Kidney glomerular epithelial cell (primary cell): ENCODE measurements around the gene SLC11A2.

Source experiments
- DNase-seq: peaks from one replicate; lab custom pipeline; 2025; lab: John Stamatoyannopoulos, UW

SLC11A2 gene

DNA sequence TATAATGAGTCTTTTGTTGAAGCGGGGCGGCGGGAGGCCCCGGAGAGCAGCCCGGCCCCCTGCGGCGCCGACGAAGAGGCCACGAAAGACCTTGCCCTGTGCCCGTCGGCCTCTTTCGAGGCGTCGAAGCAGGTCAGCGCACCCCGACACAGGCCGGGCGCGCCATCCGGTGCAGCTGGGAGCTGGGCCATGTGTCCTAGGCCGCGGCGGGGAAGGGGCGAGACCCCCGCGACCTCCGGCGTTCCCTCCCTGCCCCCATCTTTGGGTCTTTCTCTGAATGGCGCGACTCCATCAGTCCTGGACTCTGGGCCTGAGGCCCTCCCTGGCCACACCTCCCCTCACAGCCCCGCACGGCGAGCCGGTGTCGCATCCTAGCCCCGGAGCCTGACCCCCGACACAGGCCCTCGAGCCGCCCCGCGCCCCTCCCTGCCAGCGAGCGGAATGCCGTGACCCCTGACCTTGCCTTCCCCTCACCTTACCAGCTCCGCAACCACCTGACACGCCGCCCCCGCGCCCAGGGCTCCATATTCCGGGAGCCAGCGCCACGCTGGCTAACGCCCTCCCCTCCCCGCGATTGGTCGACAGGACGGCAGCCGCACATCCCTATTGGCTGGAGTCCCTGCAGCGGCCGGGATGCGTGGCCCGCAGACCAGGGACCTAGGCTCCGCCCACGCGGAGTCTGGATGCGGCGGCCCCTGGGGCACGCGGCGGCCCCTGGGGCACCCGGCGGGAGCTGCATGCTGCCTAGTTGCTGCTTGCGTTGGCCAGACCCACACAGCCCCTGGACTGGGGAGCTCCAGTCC lies at the start of gene SLC11A2:
Gene SLC11A2, minus strand, starts transcription at position 549 of the 803 bp plus-strand sequence. CDS start 15,656 bp downstream, outside the sequence.
- peak; percentile 92 for DNase-seq

DNA sequence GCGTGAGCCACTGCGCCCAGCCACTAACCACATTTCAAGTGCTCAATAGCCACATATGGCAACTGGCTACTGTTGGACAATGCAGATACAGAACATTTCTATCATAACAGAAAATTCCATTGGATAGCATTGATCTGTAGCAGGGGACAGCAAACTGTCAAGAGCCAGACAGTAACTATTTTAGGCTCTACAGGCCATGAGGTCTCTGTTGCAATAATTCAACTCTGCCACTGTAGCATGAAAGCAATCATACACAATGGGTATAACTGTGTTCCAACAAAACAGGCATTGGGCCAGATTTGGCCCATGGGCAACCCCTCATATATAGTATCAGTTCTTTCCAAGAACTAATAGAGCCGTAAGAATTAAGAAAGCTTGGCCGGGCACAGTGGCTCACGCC lies 49.2 kb upstream of the SLC11A2 start:
- no peak for DNase-seq

DNA sequence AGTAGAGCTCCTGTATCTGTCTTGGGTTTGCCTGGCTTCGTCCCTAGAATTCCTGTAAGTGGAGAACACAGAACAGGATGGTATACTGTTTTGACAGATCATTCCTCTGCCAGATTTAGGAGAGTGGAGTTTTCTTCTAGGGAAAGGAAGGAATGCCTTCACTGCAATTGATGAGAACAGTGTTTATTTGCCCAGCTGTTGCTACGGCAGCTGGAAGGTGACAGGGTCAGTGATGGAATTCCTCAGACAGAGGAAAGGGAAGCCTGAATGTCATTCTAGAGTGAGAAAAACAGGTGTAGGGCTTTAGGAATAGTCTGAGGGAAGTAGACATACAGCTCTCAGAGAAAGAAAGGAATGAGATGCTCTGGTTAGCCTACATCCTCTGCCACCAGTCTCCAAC lies 45.5 kb upstream of the SLC11A2 start:
- no peak for DNase-seq

DNA sequence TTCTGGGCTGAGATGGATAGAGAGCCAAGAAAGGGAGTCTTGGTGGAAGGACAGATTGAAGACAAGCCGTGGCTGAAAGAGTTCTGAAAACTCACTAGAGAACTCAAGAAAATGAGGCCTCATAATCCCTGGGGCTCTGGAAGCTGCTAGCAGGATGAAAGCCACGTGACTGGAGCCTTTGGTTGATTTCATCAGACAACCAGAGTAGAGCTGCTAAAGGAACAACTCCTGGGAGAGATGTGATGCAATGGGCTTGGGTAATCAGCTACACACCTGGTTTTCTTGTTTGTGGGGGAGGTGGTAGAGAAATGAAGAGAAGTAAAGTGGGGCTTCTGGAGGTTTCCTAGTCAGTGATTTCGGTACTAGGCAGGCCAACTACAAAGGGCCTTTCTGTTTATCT lies 43.8 kb upstream of the SLC11A2 start:
- DNase-seq = no peak

DNA sequence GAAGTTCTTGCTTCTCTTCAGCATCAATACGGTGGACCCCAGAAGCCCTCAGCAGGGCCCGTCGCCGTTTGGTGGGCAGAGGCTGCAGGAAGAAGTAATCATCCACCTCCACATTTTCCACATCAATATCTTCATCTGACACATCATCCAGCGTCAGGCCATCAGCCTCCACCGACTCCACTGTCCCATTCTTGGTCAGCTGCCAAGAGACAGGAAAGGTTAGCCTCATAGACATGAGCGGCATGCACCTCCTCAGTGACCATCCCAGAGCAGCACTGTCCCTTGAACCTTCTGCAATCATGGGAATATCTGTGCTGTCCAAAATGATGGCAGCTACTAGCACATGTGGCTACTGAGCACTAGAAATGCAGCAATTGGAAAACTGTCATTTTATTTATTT lies 41.6 kb upstream of the SLC11A2 start:
- DNase-seq = no peak

DNA sequence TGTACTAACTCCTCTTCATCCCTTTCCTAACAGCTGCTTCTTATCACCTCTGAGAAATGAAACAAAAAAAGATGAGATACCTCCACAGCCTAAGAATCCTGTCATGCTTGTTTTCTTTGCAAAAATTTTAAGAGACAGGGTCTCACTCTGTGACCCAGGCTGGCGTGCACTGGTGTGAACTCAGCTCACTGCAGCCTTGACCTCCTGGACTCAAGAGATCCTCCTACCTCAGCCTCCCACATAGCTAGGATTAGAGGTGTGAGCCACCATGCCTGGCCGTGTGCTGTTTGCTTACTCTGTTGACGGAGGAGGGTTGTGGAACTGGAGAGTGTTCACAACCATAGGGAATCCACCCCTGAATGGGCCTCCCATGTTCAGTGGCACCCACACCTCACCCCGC lies 41.0 kb upstream of the SLC11A2 start:
- DNase-seq = no peak

DNA sequence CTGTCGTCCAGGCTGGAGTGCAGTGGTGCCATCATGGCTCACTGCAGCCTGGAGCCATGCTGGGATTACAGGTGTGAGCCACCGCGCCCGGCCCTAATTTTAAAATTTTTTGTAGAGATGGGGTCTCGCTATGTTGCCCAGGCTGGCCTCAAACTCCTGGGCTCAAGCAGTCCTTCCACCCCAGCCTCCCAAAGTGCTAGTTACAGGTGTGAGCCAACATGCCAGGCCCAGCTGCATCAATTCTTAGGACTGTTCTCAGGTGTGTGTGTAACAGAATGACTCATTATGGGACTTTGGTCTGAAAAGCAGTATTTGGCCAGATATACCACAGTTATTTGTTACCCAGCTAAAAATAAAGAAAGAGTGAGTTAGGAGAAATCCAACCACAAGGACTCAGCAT lies 39.3 kb upstream of the SLC11A2 start:
- no peak for DNase-seq

DNA sequence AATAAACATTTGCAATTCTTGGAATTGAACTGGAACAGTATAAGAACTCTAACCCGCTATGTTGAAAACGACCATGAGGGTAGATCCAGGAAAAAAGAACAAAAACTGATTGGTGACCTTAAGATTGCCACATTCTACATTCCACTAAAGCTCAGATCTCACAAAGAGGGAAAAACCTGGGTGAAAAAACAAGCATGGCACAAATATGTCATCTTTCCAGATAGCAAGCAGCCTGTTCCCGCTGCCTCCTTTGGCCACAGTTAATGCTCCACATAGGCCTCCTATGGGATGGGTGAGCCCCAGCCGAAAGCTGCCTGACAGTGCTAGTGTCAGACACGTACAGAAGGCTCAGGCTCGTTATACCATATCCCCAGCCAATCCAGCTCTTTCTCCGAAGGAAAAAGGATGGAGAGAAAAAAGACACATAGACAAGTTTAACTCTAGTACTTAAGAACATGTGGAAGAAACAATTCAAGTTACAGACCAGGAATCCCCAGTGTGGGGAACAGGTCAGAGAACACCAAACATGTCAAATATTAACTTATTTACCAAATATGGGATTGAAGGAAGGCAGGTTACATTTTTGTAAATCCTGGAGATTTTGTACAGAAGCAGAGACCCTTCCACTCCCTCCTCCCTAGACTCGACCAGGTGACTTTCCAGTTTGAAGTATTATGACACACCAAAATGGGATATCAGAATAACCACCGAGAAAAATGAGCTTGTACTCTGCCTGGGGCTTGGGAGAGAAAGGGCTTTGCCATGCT lies 36.6 kb upstream of the SLC11A2 start:
- no peak for DNase-seq

DNA sequence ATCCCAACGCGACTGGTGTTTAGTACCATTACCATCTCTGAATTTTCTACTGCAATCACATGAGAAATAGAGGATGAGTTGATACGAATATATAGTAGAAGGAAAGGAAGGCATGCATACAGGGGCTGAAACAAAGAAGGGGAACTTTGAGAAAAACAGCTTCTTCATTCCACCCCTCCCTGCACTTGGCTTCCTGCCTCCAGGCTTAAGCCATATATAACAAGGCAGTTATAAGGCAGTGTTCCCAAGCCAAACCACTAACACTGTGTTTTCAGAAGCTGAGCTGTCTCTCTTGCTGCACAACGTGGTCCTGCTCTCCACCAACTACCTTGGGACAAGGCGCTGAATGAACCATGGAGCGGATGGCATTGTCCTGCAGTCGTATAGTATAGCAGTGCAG lies 32.9 kb upstream of the SLC11A2 start:
- DNase-seq = no peak

DNA sequence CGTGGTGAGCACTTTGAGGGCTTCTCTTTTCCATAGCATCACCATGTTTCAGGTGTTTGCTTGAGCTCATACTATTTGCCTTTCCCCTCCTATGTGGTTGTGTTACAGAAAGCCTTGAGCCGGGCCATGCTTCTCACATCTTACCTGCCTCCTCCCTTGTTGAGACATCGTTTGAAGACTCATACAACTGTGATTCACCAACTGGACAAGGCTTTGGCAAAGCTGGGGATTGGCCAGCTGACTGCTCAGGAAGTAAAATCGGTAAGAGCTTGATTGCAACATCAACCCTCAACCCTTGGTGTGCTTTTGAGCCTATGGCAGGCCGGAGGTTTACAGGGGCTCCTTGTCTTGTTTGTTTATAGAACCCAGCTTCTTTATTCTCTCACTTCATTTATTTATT lies 30.1 kb upstream of the SLC11A2 start:
- DNase-seq = no peak

DNA sequence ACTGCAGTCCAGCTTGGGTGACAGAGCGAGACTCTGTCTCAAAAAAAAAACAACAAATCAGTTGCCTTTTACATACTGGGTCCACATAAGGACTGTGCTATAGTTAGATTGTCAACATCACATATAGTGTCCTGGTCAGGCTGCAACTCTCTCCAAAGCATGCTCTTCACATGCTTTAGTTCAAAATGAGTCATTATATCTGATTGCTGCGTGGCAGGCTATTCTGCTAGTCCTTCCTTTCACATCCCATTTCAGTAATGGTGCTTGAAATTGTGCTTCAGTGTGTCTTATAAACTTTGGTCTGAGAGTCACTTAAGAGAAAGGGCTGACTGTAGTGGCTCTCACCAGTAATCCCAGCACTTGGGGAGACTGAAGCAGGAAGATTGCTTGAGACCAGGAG lies 28.9 kb upstream of the SLC11A2 start:
- no peak for DNase-seq

DNA sequence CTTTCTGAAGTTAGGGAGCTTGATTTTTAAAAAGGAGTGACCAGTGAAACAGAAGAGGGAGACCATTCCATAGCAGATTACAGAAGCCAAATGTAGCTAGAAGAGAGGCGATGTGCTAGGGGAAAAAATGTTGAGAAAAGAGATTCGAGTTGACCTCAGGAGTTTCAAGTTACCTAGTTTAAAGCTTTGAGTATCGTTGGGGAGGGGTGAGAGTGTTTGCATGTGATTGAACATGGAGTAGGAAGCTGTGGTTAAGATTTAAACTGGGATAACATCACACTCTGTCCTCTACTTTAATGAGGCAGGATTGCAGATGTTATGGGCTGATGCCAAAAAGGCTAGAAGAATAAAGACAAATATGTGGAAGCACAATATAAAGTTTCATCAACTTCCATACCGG lies 25.6 kb upstream of the SLC11A2 start:
- DNase-seq = no peak

DNA sequence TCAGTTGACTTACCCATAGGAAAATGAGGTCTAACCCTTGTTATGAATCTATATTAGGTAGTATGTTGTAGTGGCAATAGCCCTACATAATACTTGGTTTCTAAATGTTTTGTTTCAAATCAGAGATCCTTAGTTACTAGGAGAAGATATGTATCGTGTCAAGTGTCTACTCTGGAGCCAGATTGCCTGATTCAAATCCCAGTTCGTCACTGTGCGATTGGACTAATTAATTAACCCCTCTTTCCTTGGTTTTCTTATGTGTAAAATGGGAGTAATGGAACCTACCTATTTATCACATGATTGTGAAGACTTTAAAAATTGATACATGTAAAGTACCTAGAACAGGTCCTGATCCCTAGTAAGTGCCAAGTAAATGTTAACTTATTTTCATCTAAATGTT lies 23.3 kb upstream of the SLC11A2 start:
- no peak for DNase-seq

DNA sequence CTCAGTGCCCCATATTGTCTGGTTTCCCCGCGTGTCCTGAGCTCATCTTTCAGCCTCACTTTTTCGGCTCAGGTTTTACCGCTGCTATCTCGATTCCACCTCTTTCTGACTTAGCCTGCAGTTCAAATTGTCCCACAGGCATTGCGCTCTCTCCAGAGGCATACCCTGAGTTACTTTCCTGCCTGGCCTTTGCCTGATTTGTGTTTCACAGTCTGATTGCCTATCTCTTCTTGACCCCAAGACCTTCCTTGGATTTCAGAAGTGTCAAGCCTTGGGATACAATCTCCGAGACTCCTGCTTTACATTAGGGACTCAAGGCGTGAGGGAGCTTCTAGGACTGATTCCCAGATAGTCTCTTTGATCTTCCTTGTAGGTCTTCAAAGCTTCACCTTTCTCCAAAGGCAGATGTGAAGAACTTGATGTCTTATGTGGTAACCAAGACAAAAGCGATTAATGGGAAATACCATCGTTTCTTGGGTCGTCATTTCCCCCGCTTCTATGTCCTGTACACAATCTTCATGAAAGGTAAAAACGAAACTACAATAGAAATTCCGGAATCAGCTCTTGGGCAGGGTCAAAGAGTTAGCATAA lies 22.6 kb upstream of the SLC11A2 start:
- no peak for DNase-seq

DNA sequence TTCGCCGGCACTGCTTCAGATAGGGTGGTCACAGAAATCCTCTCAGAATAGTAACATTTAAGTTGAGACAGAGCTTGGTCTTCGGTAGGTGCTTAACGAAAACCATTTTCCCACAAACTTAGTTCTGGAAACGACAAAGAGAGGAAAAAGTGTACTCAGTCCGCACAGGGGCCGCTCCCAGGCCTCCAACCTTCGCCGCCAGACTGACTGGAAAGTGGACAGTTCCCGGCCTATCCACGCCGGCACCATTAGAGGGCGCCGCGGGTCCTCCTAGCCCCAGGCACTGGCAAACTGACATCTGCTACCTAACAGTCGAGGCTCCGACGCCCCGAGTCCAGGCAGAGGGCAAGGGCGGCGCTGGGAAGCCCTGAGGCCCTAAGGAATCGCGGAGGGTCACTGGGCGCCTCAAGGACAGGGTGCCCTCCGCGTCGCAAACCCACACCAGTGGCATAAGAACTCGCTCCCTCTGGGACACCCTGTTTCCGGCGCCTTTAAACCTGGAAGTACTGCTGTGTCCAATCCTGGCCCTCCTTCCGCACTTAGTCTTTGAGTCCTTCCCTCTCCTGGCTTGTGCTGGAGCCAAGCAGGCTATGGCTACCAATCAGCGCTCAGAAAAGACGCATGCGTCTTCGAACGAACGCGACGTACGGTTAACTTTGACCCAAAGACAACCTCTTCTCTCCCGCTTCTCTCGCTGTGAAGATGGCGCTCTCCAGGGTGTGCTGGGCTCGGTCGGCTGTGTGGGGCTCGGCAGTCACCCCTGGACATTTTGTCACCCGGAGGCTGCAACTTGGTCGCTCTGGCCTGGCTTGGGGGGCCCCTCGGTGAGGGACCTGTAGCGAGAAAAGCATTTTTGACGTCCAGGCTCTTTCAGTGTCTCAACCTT lies 21.7 kb upstream of the SLC11A2 start, which contains the start of gene LETMD1:
Gene LETMD1, plus strand, starts transcription at position 673 of the 886 bp plus-strand sequence. Its CDS starts 30 bp downstream, at position 703.
- DNase-seq = peak; percentile 97

DNA sequence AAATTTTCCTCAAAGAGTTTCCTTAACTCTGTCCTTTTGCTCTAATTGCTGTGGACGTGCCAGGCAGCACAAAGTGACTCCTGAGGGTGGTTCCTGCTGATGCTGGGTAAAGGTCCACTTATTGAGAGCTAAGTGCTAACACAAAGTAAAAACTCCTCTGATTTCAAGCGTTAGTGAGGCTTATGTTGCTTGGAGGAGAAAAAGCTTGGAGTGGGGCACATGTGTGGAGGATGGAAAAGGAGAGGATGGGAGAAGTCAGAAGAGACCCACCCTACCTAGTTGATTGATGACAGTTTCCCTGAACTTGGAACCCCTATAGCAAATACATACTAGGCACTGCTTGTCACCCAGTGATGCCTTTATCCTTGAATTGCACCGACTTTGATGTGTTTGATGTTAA lies 10.1 kb upstream of the SLC11A2 start:
- no peak for DNase-seq

DNA sequence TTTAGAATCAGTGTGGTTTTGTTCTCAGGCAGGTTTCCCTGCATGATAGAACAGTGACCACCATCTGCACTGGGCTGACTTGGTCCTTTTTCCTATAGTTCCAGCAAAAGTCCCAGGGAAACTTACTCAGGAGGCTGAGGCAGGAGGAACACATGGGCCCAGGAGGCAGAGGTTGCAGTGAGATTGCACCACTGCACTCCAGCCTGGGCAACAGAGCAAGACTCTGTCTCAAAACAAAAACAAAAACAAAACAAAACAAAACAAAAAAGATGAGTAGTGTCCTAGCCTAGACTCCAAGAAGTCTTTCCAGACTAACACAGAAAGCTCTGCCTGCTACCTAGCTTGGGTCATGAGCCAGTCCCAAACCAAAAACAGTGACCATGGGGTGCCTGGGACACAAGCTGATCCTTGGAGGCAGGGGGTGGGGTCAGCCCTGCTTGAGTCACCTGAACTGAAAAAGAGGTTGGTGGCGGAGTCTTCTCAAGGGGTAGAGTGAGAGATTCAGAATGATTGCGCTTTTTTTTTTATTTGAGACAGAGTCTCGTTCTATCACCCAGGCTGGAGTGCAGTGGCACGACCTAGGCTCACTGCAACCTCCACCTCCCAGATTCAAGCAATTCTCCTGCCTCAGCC lies 7.4 kb upstream of the SLC11A2 start:
- no peak for DNase-seq

DNA sequence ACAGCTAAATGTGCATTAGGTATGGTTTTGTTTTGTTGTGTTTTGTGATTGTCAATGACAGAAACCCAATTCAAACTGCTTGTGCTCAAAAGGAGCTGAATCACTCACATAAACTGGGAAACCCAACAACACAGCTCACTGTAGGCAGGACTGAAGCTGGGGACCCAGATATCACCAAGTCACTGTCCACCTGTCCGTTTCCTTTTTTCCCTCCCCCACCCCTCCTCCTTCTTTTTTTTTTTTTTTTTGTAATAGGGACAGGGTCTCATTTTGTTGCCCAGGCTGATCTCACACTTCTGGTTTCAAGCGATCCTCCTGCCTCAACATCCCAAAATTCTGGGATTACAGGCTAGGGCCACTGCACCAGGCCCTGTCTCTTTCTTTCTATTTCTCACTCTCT lies 6.9 kb upstream of the SLC11A2 start:
- no peak for DNase-seq

DNA sequence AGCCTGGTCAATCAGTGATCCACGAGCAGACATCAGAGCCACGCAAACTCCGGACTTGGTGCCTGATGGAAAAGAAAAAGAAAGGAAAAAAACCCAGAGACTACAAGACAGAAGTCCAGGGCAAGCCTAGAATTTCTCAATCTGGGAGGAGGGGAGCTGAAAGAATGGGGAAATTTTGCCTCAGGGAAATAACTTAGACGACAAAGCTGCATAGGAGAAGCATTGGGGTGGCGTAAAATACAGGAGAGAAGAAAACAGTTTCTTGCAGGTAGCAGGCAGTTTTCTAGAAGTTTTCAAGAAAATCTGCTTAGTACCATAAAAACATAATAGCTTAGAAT lies 2.6 kb upstream of the SLC11A2 start:
- no peak for DNase-seq

DNA sequence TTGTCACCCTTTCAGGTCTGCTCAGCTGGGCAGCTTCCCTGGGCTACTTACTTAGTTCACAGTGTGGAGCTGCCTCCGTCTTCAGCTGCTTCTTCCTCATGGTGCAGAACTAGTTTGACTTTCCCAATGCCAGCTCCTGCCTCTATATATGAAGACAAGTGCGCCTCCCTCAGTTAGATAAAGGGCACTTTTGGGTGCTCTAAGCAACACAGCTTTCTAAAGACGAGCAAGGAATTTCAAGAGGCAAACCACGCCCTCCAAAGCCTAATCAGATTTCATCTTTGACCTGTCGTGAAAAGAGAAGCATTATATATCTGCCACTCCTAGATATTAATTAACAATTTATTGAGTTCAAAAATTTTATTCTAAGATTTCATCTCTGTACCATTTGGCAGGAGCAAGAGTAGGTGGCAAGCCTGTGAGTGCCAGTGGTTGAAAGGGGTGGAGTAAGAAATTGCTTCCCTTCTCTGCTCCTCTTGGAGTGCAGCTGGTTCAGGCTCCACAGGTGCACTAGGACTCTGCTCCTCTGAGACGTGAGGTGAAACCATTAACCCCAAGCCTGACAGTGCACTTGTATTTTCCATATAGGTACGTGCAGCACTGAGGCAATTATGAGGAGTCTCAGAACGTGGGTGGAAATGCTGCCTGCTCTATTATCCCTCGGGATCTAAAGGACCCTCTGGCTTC lies 2.1 kb upstream of the SLC11A2 start:
- no peak for DNase-seq

DNA sequence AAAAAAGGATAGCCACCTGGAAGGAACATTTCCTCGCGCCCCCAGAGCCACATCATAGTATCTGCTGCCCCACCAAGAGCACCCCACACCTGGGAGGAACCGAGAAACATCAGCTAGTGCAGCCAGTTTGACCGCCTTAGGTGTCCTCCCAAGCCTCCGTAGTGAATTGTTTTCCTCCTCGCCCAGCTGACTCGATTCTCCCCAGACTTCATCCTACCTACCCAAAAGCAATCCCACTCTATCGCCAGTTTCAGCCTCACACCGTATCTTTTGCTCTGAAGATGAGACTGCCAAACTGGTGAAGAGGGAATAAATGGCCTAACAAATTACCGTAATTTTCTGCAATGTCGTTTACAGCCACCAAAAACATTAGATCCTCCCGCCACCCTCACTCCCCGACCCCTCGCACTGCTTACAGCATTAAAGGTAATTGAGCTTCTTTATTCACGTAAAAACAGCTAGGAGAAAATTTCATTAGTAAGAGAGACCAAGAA lies 1.2 kb upstream of the SLC11A2 start:
- DNase-seq = no peak
